SK-N-SH (cell line): Measurements from ENCODE around the gene MRPL40. TPM values are rescaled to one million over a fixed set of nuclear protein-coding genes. Genes with fewer than 3 reads are reported as not detected.
A peak's percentile ranks its signal among the peaks of the same experiment; 100 is the strongest.

Source experiments
- CTCF ChIA-PET: fragments of 300-600, 350-600 bp; formaldehyde crosslinking; extraction: SDS; loops from one replicate; lab custom pipeline; 2021; lab: Yijun Ruan, JAX
- POLR2A ChIA-PET: fragments of 350-600 bp; sonication (Branson Sonifier 250); formaldehyde crosslinking; extraction: SDS; loops from one replicate; lab custom pipeline; 2020; ENCODE audit warnings: antibody characterized with exemption, inconsistent platforms; lab: Yijun Ruan, JAX
- DNase-seq: peaks from one replicate; pipeline ENCODE4 v3.0.0; 2012
- H2AFZ ChIP-seq: fragments of 200-600 bp; sonication (generic); 2 replicates; pipeline ENCODE4 v1.8.1; 2016; ENCODE audit warnings: antibody characterized with exemption, mild to moderate bottlenecking, low read depth
- H3F3A ChIP-seq: fragments of 200-600 bp; sonication (generic); replicated peaks from 2 replicates; pipeline ENCODE3; 2016; ENCODE audit warnings: antibody characterized with exemption, mild to moderate bottlenecking; ENCODE audit not compliant: insufficient read depth
- H3K27ac ChIP-seq, 2 experiments: fragments of 200-500 bp in 1 of 2; fragments of 200-600 bp in 1 of 2; sonication (Bioruptor generic) in 1 of 2; sonication (generic), shearing (Covaris generic) in 1 of 2; 2 replicates each; pipeline versions ENCODE4 v1.5.1 to v1.6.1; 2014 to 2016; ENCODE audit warnings: low read depth in 2 of 2, inconsistent platforms in 1 of 2, low read length in 1 of 2, mild to moderate bottlenecking in 1 of 2, mixed read lengths in 1 of 2
- H3K27me3 ChIP-seq: fragments of 200-600 bp; sonication (generic), shearing (Covaris generic); 2 replicates; pipeline ENCODE4 v1.6.1; 2016; ENCODE audit warnings: mixed run types; ENCODE audit not compliant: insufficient read depth
- H3K36me3 ChIP-seq, 2 experiments: fragments of 200-500 bp in 1 of 2; fragments of 200-600 bp in 1 of 2; sonication (Bioruptor generic) in 1 of 2; sonication (generic) in 1 of 2; replicated peaks in 1 of 2; 2 replicates each; pipeline versions ENCODE3 to v1.5.1; 2014 to 2016; ENCODE audit warnings: low read length in 1 of 2, mild to moderate bottlenecking in 1 of 2; ENCODE audit not compliant: insufficient read depth in 2 of 2, control insufficient read depth in 1 of 2
- H3K4me1 ChIP-seq, 2 experiments: fragments of 200-500 bp in 1 of 2; fragments of 200-600 bp in 1 of 2; sonication (Bioruptor generic) in 1 of 2; sonication (generic), shearing (Covaris generic) in 1 of 2; 2 replicates each; pipeline versions ENCODE4 v1.5.1 to v1.6.1; 2014 to 2016; ENCODE audit warnings: low read depth in 1 of 2, low read length in 1 of 2, mixed run types in 1 of 2; ENCODE audit not compliant: insufficient read depth in 2 of 2, control insufficient read depth in 1 of 2
- H3K4me2 ChIP-seq: fragments of 200-600 bp; sonication (generic), shearing (Covaris generic); 2 replicates; pipeline ENCODE4 v1.6.1; 2017; ENCODE audit warnings: mixed run types
- H3K4me3 ChIP-seq, 2 experiments: fragments of 200-500 bp in 1 of 2; fragments of 200-600 bp in 1 of 2; sonication (Bioruptor generic) in 1 of 2; sonication (generic), shearing (Covaris generic) in 1 of 2; 2 replicates each; pipeline versions ENCODE4 v1.5.1 to v1.8.1; 2014 to 2016; ENCODE audit warnings: low read depth in 2 of 2, inconsistent platforms in 1 of 2, low read length in 1 of 2, mild to moderate bottlenecking in 1 of 2, mixed read lengths in 1 of 2, moderate library complexity in 1 of 2
- H3K79me2 ChIP-seq: fragments of 200-600 bp; sonication (generic); 2 replicates; pipeline ENCODE4 v1.8.1; 2017; ENCODE audit warnings: mild to moderate bottlenecking; ENCODE audit not compliant: insufficient read depth
- H3K9ac ChIP-seq: fragments of 200-600 bp; sonication (generic); 2 replicates; pipeline ENCODE4 v1.6.1; 2017; ENCODE audit warnings: mixed run types
- H3K9me2 ChIP-seq: fragments of 200-600 bp; sonication (generic); 2 replicates; pipeline ENCODE4 v1.6.1; 2017; ENCODE audit warnings: mixed run types
- H3K9me3 ChIP-seq: fragments of 200-600 bp; sonication (generic); 2 replicates; pipeline ENCODE4 v1.6.1; 2017; ENCODE audit warnings: mixed run types, mild to moderate bottlenecking, moderate library complexity
- H4K20me1 ChIP-seq: fragments of 200-600 bp; sonication (generic); 2 replicates; pipeline ENCODE4 v1.6.1; 2017; ENCODE audit warnings: mild to moderate bottlenecking, mixed run types; ENCODE audit not compliant: insufficient read depth
- CHD2 ChIP-seq: fragments of 150-350 bp; IDR thresholded peaks from 2 replicates; pipeline ENCODE4 v1.6.1; 2018; ENCODE audit warnings: low read length; ENCODE audit not compliant: partially characterized antibody
- CTCF ChIP-seq: fragments of 200-600 bp; sonication (generic); IDR thresholded peaks from 2 replicates; pipeline ENCODE4 v1.6.1; 2017; ENCODE audit warnings: antibody characterized with exemption, mild to moderate bottlenecking, moderate library complexity
- ELF1 ChIP-seq: IDR thresholded peaks from 2 replicates; pipeline ENCODE4 v1.4.0; 2012
- EP300 ChIP-seq, 2 experiments: IDR thresholded peaks; 2 replicates each; pipeline versions ENCODE4 v1.4.0 to v1.6.1; 2012; ENCODE audit warnings: borderline replicate concordance in 1 of 2, low read depth in 1 of 2, low read length in 1 of 2
- EZH2phosphoT487 ChIP-seq: fragments of 200-600 bp; sonication (generic); IDR thresholded peaks from 2 replicates; pipeline ENCODE4 v1.6.1; 2017; ENCODE audit warnings: low read depth, mixed run types, mild to moderate bottlenecking, antibody characterized with exemption, moderate library complexity, borderline replicate concordance
- FOSL2 ChIP-seq: IDR thresholded peaks from 2 replicates; pipeline ENCODE4 v1.4.0; 2012; ENCODE audit warnings: low read depth, mild to moderate bottlenecking, moderate library complexity, borderline replicate concordance
- FOXJ3 ChIP-seq: sonication (generic); formaldehyde crosslinking; IDR thresholded peaks from 2 replicates; pipeline ENCODE4 v1.5.1; 2020; ENCODE audit warnings: mild to moderate bottlenecking, missing genetic modification reagents
- GABPA ChIP-seq: IDR thresholded peaks from 2 replicates; pipeline ENCODE4 v1.4.0; 2012; ENCODE audit warnings: low read depth, mild to moderate bottlenecking
- GATA2 ChIP-seq: sonication (generic); formaldehyde crosslinking; IDR thresholded peaks from 2 replicates; pipeline ENCODE4 v1.5.0; 2020; ENCODE audit warnings: mild to moderate bottlenecking, missing genetic modification reagents
- IRF3 ChIP-seq: fragments of 150-350 bp; IDR thresholded peaks from 2 replicates; pipeline ENCODE4 v1.6.1; 2016; ENCODE audit warnings: mild to moderate bottlenecking, low read depth, low read length
- JUND ChIP-seq: IDR thresholded peaks from 2 replicates; pipeline ENCODE4 v1.4.0; 2012
- MEF2A ChIP-seq: IDR thresholded peaks from 2 replicates; pipeline ENCODE4 v1.4.0; 2012; ENCODE audit warnings: low read depth, borderline replicate concordance
- MXI1 ChIP-seq: IDR thresholded peaks from 2 replicates; pipeline ENCODE4 v1.6.1; 2012; ENCODE audit warnings: mild to moderate bottlenecking, low read depth, low read length, improper control_type of control experiment
- PBX3 ChIP-seq: IDR thresholded peaks from 2 replicates; pipeline ENCODE4; 2012
- POLR2AphosphoS5 ChIP-seq: IDR thresholded peaks from 2 replicates; pipeline ENCODE4 v1.6.1; 2012; ENCODE audit warnings: low read depth, low read length
- RFX5 ChIP-seq: IDR thresholded peaks from 2 replicates; pipeline ENCODE4 v1.6.1; 2012; ENCODE audit warnings: mild to moderate bottlenecking, improper control_type of control experiment, low read length
- RXRA ChIP-seq: IDR thresholded peaks from 2 replicates; pipeline ENCODE4 v1.4.0; 2012; ENCODE audit warnings: low read depth, mild to moderate bottlenecking, borderline replicate concordance
- SIN3A ChIP-seq: IDR thresholded peaks from 2 replicates; pipeline ENCODE4 v1.6.1; 2012; ENCODE audit warnings: low read depth, mild to moderate bottlenecking, low read length, moderate library complexity, borderline replicate concordance
- SMC3 ChIP-seq: IDR thresholded peaks from 2 replicates; pipeline ENCODE4 v1.6.1; 2012; ENCODE audit warnings: low read depth, low read length, improper control_type of control experiment
- TEAD4 ChIP-seq: IDR thresholded peaks from 2 replicates; pipeline ENCODE4 v1.4.0; 2012; ENCODE audit warnings: mild to moderate bottlenecking, borderline replicate concordance; ENCODE audit not compliant: insufficient read depth
- USF1 ChIP-seq: IDR thresholded peaks from 2 replicates; pipeline ENCODE4 v1.4.0; 2012; ENCODE audit warnings: low read depth, borderline replicate concordance
- USF2 ChIP-seq: fragments of 150-350 bp; IDR thresholded peaks from 2 replicates; pipeline ENCODE4 v1.6.1; 2017; ENCODE audit warnings: antibody characterized with exemption, low read length, low read depth, borderline replicate concordance
- ZBTB33 ChIP-seq: IDR thresholded peaks from 2 replicates; pipeline ENCODE4 v1.4.0; 2012; ENCODE audit warnings: low read depth, borderline replicate concordance
- WGBS: methylation state at CpG from one replicate; pipeline ENCODE4 v1.1.6; 2017; ENCODE audit warnings: low lambda C conversion rate; 5-methylcytosine and 5-hydroxymethylcytosine counted together
- polyA plus RNA-seq, 3 experiments: library from polyadenylated mRNA; depleted of rRNA; stranded (reverse); fragments of >200 nt; gene quantifications; 2 replicates each; pipeline ENCODE4 v1.2.3, GENCODE V29; 2012

MRPL40 gene
- polyA plus RNA-seq, 1 of the 3 experiments (the other 2 are of a cell fraction), result 34.9 TPM

GRCh38 chr22:19478901-19479354 lies 46.6 kb downstream of the MRPL40 start, which contains the start of gene UFD1:
Gene UFD1 (minus strand): TSS chr22:19479193. CDS start chr22:19479085, 108 bp downstream.
- H4K20me1 ChIP-seq, result peaks cover 38% of the 10 kb centered on the region
- H2AFZ ChIP-seq, result peak within 1 kb of the TSS; percentile 89
- H3K27me3 ChIP-seq, result no peaks in the 10 kb centered on the region
- H3K36me3 ChIP-seq, result peaks cover 15 to 18% of the 10 kb centered on the region in 2 experiments
- peaks cover 75% of the 10 kb centered on the region for H3K79me2 ChIP-seq
- ChIA-PET POLR2A (interaction anchor here (0.5 to 1.6 kb wide), 6 partner anchors 10 to 334 kb away, joined by 3 to 7 read pairs (median 4); partner anchors contain the start of genes ESS2 and HIRA), CTCF (interaction anchor here (0.9 to 3.0 kb wide), 5 partner anchors 9 to 335 kb away, joined by 3 to 19 read pairs (median 7); partner anchors contain the start of genes ESS2 and SLC25A1)
- H3K4me1 ChIP-seq, result peaks cover 5 to 16% of the 10 kb centered on the region in 2 experiments; a peak in 3 of 4 replicates
- no peaks in the 10 kb centered on the region for H3K9me3 ChIP-seq
- H3K9ac ChIP-seq, result peak within 1 kb of the TSS; percentile 91
- H3K4me3 ChIP-seq, result peak within 1 kb of the TSS; percentile 94 to 95
- peak; percentile 91 for DNase-seq
- WGBS, result 0% methylated on average over 5 of the region's 42 CpGs
- peak within 1 kb of the TSS; percentile 80 for H3K4me2 ChIP-seq
- peak within 1 kb of the TSS; percentile 95 to 99 for H3K27ac ChIP-seq
- H3F3A ChIP-seq, result peaks cover 4% of the 10 kb centered on the region
- H3K9me2 ChIP-seq, result no peaks in the 10 kb centered on the region
- TF ChIP-seq RXRA, result no peak
- TF ChIP-seq USF2, result no peak
- no peak for TF ChIP-seq CTCF
- TF ChIP-seq EZH2phosphoT487, result no peak
- TF ChIP-seq TEAD4, result no peak
- TF ChIP-seq POLR2AphosphoS5, result peak; percentile 44; the same call in 1 of the 2 replicates
- TF ChIP-seq SIN3A, result no peak
- TF ChIP-seq EP300 (IDR thresholded peaks at IDR 0.05; ENCODE audit: borderline replicate concordance in 1 of 2, low read depth in 1 of 2, low read length in 1 of 2), result peak in 1 of 2 experiments; percentile 41; a peak in 1 of 4 replicates
- no peak for TF ChIP-seq CHD2
- no peak for TF ChIP-seq ELF1
- peak; percentile 39; the same call in 1 of the 2 replicates for TF ChIP-seq MXI1
- no peak for TF ChIP-seq SMC3
- no peak for TF ChIP-seq IRF3
- TF ChIP-seq RFX5, result no peak
- no peak for TF ChIP-seq FOSL2
- no peak for TF ChIP-seq FOXJ3 (CRISPR knock-in tag)
- TF ChIP-seq GATA2, result no peak
- TF ChIP-seq USF1, result no peak
- TF ChIP-seq MEF2A, result no peak
- no peak for TF ChIP-seq JUND
- TF ChIP-seq PBX3, result peak; percentile 66
- peak; percentile 77 for TF ChIP-seq GABPA
- TF ChIP-seq ZBTB33, result no peak
